OCI-LY7 (cell line): Measurements from ENCODE around the gene ARL10. TPM values are rescaled to one million over a fixed set of nuclear protein-coding genes. Genes with fewer than 3 reads are reported as not detected.

Source experiments
- BruUV-seq: library from RNA; stranded (reverse); fragments of 400-500 nt; replicated peaks from 2 replicates; lab custom pipeline; 2021; lab: Mats Ljungman, UMichigan
- CTCF ChIA-PET: fragments of 300-600 bp; sonication (Branson Sonifier 250); formaldehyde crosslinking; loops from one replicate; lab custom pipeline; 2022; ENCODE audit warnings: antibody characterized with exemption; ENCODE audit not compliant: unreplicated experiment; lab: Charles Lee
- POLR2A ChIA-PET: fragments of 300-600 bp; sonication (Branson Sonifier 250); formaldehyde crosslinking; loops from one replicate; lab custom pipeline; 2022; ENCODE audit warnings: antibody characterized with exemption; lab: Charles Lee
- DNase-seq: peaks from one replicate; pipeline ENCODE4 v3.0.0-alpha.2; 2015; ENCODE audit warnings: low spot score
- H2AFZ ChIP-seq: fragments of 200-600 bp; sonication (generic), shearing (Covaris generic); 2 replicates; pipeline ENCODE4 v1.6.1; 2014; ENCODE audit warnings: mild to moderate bottlenecking, antibody characterized with exemption, low read length, moderate library complexity
- H3K27ac ChIP-seq: fragments of 200-600 bp; sonication (generic); 2 replicates; pipeline ENCODE4 v1.5.1; 2014; ENCODE audit warnings: mixed run types, low read depth, mild to moderate bottlenecking, moderate library complexity, low read length, inconsistent platforms; ENCODE audit not compliant: poor library complexity, severe bottlenecking
- H3K36me3 ChIP-seq: fragments of 200-600 bp; sonication (generic); 2 replicates; pipeline ENCODE4 v1.6.1; 2014; ENCODE audit warnings: mild to moderate bottlenecking, antibody characterized with exemption, low read length, moderate library complexity, mixed read lengths; ENCODE audit not compliant: insufficient read depth
- H3K4me1 ChIP-seq: fragments of 200-600 bp; sonication (generic); 2 replicates; pipeline ENCODE4 v1.5.1; 2014; ENCODE audit warnings: mild to moderate bottlenecking, low read length; ENCODE audit not compliant: insufficient read depth, poor library complexity, severe bottlenecking
- H3K4me2 ChIP-seq: fragments of 200-600 bp; sonication (generic); 2 replicates; pipeline ENCODE4 v1.6.1; 2014; ENCODE audit warnings: mild to moderate bottlenecking, low read length
- H3K4me3 ChIP-seq: fragments of 200-600 bp; sonication (generic); 2 replicates; pipeline ENCODE4 v1.5.1; 2014; ENCODE audit warnings: mild to moderate bottlenecking, low read depth, low read length; ENCODE audit not compliant: poor library complexity, severe bottlenecking
- H3K79me2 ChIP-seq: fragments of 200-600 bp; sonication (generic); 2 replicates; pipeline ENCODE4 v1.6.1; 2016; ENCODE audit warnings: low read depth, mild to moderate bottlenecking, low read length, moderate library complexity, mixed read lengths; ENCODE audit not compliant: insufficient read depth
- H3K9me2 ChIP-seq: fragments of 200-600 bp; sonication (generic); 2 replicates; pipeline ENCODE4 v1.6.1; 2016; ENCODE audit warnings: mild to moderate bottlenecking, low read length, mixed read lengths; ENCODE audit not compliant: insufficient read depth
- H3K9me3 ChIP-seq: fragments of 200-600 bp; sonication (generic); 2 replicates; pipeline ENCODE4 v1.6.1; 2014; ENCODE audit warnings: mild to moderate bottlenecking, mixed run types, low read length, mixed read lengths
- H4K20me1 ChIP-seq: fragments of 200-600 bp; sonication (generic); 2 replicates; pipeline ENCODE4 v1.6.1; 2014; ENCODE audit warnings: mild to moderate bottlenecking, antibody characterized with exemption, low read length, moderate library complexity, mixed read lengths; ENCODE audit not compliant: insufficient read depth
- CTCF ChIP-seq: fragments of 200-600 bp; sonication (generic); conservative IDR thresholded peaks from 2 replicates; pipeline ENCODE4 v1.5.1; 2014; ENCODE audit warnings: mild to moderate bottlenecking, antibody characterized with exemption, low read length, moderate library complexity, mixed read lengths
- EZH2phosphoT487 ChIP-seq: fragments of 200-600 bp; sonication (generic); IDR thresholded peaks from 2 replicates; pipeline ENCODE4 v1.6.1; 2018; ENCODE audit warnings: low read depth, borderline replicate concordance, mild to moderate bottlenecking, mixed run types, antibody characterized with exemption, low read length, moderate library complexity, mixed read lengths
- intact Hi-C: fragments of 100-400 bp; cut with micrococcal nuclease; formaldehyde crosslinking; loops from one replicate; pipeline ENCODE4 v1.10.0; 2022; ENCODE audit not compliant: unreplicated experiment
- total RNA-seq, 2 experiments: library from RNA; depleted of rRNA in 1 of 2; stranded (reverse); fragments of >200 nt in 1 of 2; shearing (Covaris generic) in 1 of 2; gene quantifications; 2 replicates each; pipeline ENCODE4 v1.2.3, GENCODE V29; 2014 to 2022

Gene ARL10
- total RNA-seq, 2 experiments from 2014 or later, result 0.06 TPM; not detected in 1

DNA sequence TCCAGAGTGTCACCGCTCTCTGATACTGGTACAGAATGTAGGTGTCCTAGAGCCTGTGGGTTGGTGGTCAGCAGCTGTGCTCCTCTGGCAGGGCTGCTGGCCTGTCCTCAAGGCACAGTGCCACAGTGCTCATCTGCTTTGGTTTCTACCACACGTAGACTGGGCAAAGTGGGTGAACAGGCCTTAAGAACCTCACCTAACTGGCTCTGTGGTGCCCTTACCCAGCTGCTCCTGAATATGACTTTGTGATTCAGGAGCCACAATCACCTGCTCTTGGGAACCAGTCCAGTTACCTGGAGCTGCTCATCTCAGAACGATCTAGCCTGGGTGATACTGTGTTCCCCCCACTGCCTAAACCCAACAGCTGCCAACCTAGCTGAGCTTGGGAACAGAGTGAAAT lies 16.7 kb downstream of the ARL10 start:
- ChIA-PET POLR2A (interaction anchor here (0.9 kb wide), 1 partner anchor 20 kb away, joined by 4 read pairs; no protein-coding TSS in a partner anchor), CTCF (no interaction called here)
- Histone ChIP-seq H4K20me1 (peaks cover 18% of the 10 kb centered on the region), H3K4me1 (peaks cover 16% of the 10 kb centered on the region), H3K9me2 (no peaks in the 10 kb centered on the region), H3K9me3 (no peaks in the 10 kb centered on the region), H3K4me3 (no peak overlapping the region), H2AFZ (no peak overlapping the region), H3K27ac (no peak overlapping the region), H3K36me3 (peaks cover 83% of the 10 kb centered on the region), H3K79me2 (peaks cover 22% of the 10 kb centered on the region), H3K4me2 (no peak overlapping the region)
- DNase-seq, result no peak
- no TSS peak for BruUV-seq
- TF ChIP-seq CTCF, result no peak
- TF ChIP-seq EZH2phosphoT487, result no peak
- intact Hi-C loops, result loop anchor here (10.0 kb wide), 1 partner anchor 147 kb away; the partner anchor contains the start of gene SIMC1

GRCh38 chr5:176382721-176383120 lies 17.4 kb downstream of the ARL10 start:
- Histone ChIP-seq H3K9me2 (no peaks in the 10 kb centered on the region), H3K9me3 (no peaks in the 10 kb centered on the region), H3K27ac (no peak overlapping the region), H3K36me3 (peaks cover 90% of the 10 kb centered on the region), H4K20me1 (peaks cover 23% of the 10 kb centered on the region), H3K4me2 (no peak overlapping the region), H3K4me3 (no peak overlapping the region), H2AFZ (no peak overlapping the region), H3K4me1 (peaks cover 20% of the 10 kb centered on the region), H3K79me2 (peaks cover 29% of the 10 kb centered on the region)
- intact Hi-C loops, result loop anchor here (10.0 kb wide), 1 partner anchor 148 kb away; the partner anchor contains the start of gene SIMC1
- no peak for DNase-seq
- TF ChIP-seq CTCF, result no peak
- TF ChIP-seq EZH2phosphoT487, result no peak
- no TSS peak for BruUV-seq
- ChIA-PET POLR2A (interaction anchor here (1.1 kb wide), 1 partner anchor 21 kb away, joined by 3 read pairs; no protein-coding TSS in a partner anchor), CTCF (interaction anchor here (0.5 kb wide), 1 partner anchor 21 kb away, joined by 9 read pairs; no protein-coding TSS in a partner anchor)

GRCh38 chr5:176383248-176383905 lies 18.1 kb downstream of the ARL10 start:
- peaks cover 36% of the 10 kb centered on the region for H3K79me2 ChIP-seq
- H3K9me2 ChIP-seq, result no peaks in the 10 kb centered on the region
- H3K27ac ChIP-seq, result no peak overlapping the region
- H3K4me3 ChIP-seq, result no peak overlapping the region
- peaks cover 20% of the 10 kb centered on the region for H3K4me1 ChIP-seq
- no peak overlapping the region for H3K4me2 ChIP-seq
- intact Hi-C loops, result loop anchor here (10.0 kb wide), 1 partner anchor 149 kb away; the partner anchor contains the start of gene SIMC1
- no peak for DNase-seq
- no peaks in the 10 kb centered on the region for H3K9me3 ChIP-seq
- CTCF ChIA-PET, result interaction anchor here (0.5 kb wide), 1 partner anchor 21 kb away, joined by 9 read pairs; no protein-coding TSS in a partner anchor
- POLR2A ChIA-PET, result interaction anchor here (1.1 kb wide), 1 partner anchor 21 kb away, joined by 3 read pairs; no protein-coding TSS in a partner anchor
- H4K20me1 ChIP-seq, result peaks cover 23% of the 10 kb centered on the region
- no peak overlapping the region for H2AFZ ChIP-seq
- peaks cover 93% of the 10 kb centered on the region for H3K36me3 ChIP-seq
- BruUV-seq, result no TSS peak
- no peak for TF ChIP-seq EZH2phosphoT487
- no peak for TF ChIP-seq CTCF
